Sigmoid colon (tissue), 4 donors: ENCODE measurements around the gene KLK14.

Experiments used
- EP300 ChIP-seq, 4 donors: sonication (generic); formaldehyde crosslinking; IDR thresholded peaks; one replicate each; pipeline ENCODE4 v1.6.1; 2017; ENCODE audit warnings: antibody characterized with exemption in 4 of 4
- POLR2A ChIP-seq, 2 donors: fragments of 450-650 bp; IDR thresholded peaks; one replicate each; pipeline ENCODE4 v1.6.1; 2016; ENCODE audit warnings: antibody characterized with exemption in 2 of 2, mild to moderate bottlenecking in 2 of 2, moderate library complexity in 2 of 2
- POLR2AphosphoS5 ChIP-seq, 4 donors: sonication (generic); formaldehyde crosslinking; IDR thresholded peaks; one replicate each; pipeline ENCODE4 v1.6.1; 2017; ENCODE audit warnings: antibody characterized with exemption in 4 of 4
- TF ChIP-seq, protein P1 (sequence below), 4 experiments: fragments of 450-650 bp in 3 of 4; fragments of 200-600 bp in 1 of 4; IDR thresholded peaks; one replicate each; pipeline ENCODE4 v1.5.1; 2016 to 2019; ENCODE audit warnings: antibody characterized with exemption in 4 of 4, mild to moderate bottlenecking in 3 of 4, moderate library complexity in 2 of 4

DNA sequence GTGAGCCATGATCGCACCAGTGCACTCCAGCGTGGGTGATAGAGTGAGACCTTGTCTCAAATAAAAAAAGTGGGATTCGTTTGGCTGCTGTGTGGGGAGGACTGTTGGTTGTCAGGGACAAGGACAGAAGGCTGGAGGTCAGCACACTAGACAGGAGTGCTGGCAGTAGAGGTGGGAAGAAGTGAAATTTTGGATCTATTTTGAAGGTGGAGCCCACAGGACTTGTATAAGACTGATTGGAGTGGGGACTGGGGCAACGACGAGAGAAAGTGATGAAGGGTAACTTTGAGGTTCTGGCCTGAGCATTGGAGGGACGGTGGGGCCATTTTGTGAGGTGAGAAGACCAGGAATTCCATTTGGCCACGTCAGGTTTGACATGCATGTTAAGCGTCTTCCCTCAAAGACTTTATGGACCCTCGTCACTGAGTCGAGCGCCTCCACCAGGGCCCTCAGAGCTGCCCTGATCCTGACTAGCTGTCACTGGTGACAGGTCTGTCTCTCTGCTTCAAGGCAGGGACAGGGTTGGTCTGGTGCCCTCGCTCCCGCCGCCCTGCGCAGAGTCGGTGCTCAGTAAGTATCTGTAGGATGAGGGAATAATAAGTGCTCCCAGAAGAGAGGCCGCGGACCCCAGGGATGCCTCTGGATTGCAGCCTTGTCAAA, 24.8 kb upstream of the KLK14 start:
- TF ChIP-seq, protein P1, sequence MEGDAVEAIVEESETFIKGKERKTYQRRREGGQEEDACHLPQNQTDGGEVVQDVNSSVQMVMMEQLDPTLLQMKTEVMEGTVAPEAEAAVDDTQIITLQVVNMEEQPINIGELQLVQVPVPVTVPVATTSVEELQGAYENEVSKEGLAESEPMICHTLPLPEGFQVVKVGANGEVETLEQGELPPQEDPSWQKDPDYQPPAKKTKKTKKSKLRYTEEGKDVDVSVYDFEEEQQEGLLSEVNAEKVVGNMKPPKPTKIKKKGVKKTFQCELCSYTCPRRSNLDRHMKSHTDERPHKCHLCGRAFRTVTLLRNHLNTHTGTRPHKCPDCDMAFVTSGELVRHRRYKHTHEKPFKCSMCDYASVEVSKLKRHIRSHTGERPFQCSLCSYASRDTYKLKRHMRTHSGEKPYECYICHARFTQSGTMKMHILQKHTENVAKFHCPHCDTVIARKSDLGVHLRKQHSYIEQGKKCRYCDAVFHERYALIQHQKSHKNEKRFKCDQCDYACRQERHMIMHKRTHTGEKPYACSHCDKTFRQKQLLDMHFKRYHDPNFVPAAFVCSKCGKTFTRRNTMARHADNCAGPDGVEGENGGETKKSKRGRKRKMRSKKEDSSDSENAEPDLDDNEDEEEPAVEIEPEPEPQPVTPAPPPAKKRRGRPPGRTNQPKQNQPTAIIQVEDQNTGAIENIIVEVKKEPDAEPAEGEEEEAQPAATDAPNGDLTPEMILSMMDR (IDR thresholded peaks at IDR 0.05), result no peak
- TF ChIP-seq POLR2AphosphoS5 (IDR thresholded peaks at IDR 0.05) (no peak), POLR2A (IDR thresholded peaks at IDR 0.05) (no peak), EP300 (IDR thresholded peaks at IDR 0.05) (no peak)
